ENCODE measurements around the gene COMT.
"Not testable (repeated sequence)": the region's sequence is repeated elsewhere in the genome, so short reads cannot be mapped to it uniquely, and the experiment has no call there.

COMT gene

GRCh38 chr22:19929586-19930550 is 11.7 kb upstream of the COMT start:
- DNase-seq (ENCODE audit: low spot score) = no peak

- no peak for DNase-seq (ENCODE audit: low spot score)
Measured at GRCh38 chr22:19930551-19931486, 10.8 kb upstream of the COMT start.

GRCh38 chr22:19931514-19931913 is 10.1 kb upstream of the COMT start:
- no peak for DNase-seq (ENCODE audit: low spot score)

GRCh38 chr22:19932367-19933206 is 9.0 kb upstream of the COMT start:
- no peak for DNase-seq (ENCODE audit: low spot score)

GRCh38 chr22:19933341-19934241 is 8.0 kb upstream of the COMT start:
- DNase-seq (ENCODE audit: low spot score) = no peak

GRCh38 chr22:19935123-19935718 is 6.4 kb upstream of the COMT start:
- DNase-seq (ENCODE audit: low spot score) = not testable (repeated sequence)

- DNase-seq (ENCODE audit: low spot score) = no peak
Measured at GRCh38 chr22:19936513-19936912, 5.1 kb upstream of the COMT start.

GRCh38 chr22:19937616-19938473 is 3.7 kb upstream of the COMT start:
- no peak for DNase-seq (ENCODE audit: low spot score)

GRCh38 chr22:19940536-19941364 is 822 bp upstream of the COMT start:
- DNase-seq (ENCODE audit: low spot score) = peak; percentile 24

- DNase-seq (ENCODE audit: low spot score) = peak; percentile 77
Measured at GRCh38 chr22:19942157-19943081, 847 bp downstream of the COMT start.

- peak; percentile 69 for DNase-seq (ENCODE audit: low spot score)
Measured at GRCh38 chr22:19943082-19944026, 1.8 kb downstream of the COMT start.

GRCh38 chr22:19948057-19948760 is 6.6 kb downstream of the COMT start:
- no peak for DNase-seq (ENCODE audit: low spot score)

- DNase-seq (ENCODE audit: low spot score) = no peak
Measured at GRCh38 chr22:19951346-19951745, 9.8 kb downstream of the COMT start.

- no peak for DNase-seq (ENCODE audit: low spot score)
Measured at GRCh38 chr22:19955241-19956128, 13.9 kb downstream of the COMT start.
